GM23248 (cell line): ENCODE results near the gene ANKRD61.
"Not testable (repeated sequence)": the region's sequence is repeated elsewhere in the genome, so short reads cannot be mapped to it uniquely, and the experiment has no call there.

Source experiments
- EZH2 ChIP-seq: fragments of 200-600 bp; sonication (generic); IDR thresholded peaks from 2 replicates; pipeline ENCODE4 v1.6.1; 2018; ENCODE audit warnings: antibody characterized with exemption, mild to moderate bottlenecking; ENCODE audit not compliant: insufficient read depth, poor library complexity, severe bottlenecking
- EZH2phosphoT487 ChIP-seq: fragments of 200-600 bp; sonication (generic); IDR thresholded peaks from 2 replicates; pipeline ENCODE4 v1.6.1; 2018; ENCODE audit warnings: antibody characterized with exemption, moderate library complexity, mild to moderate bottlenecking, low read depth; ENCODE audit not compliant: insufficient read depth

- not testable (repeated sequence) for TF ChIP-seq EZH2, EZH2phosphoT487
Measured at GRCh38 chr7:6051185-6051584, 20.0 kb downstream of the ANKRD61 start.
